GM23248 (cell line): Measurements from ENCODE around the gene LRMDA.

Experiments
- EZH2 ChIP-seq: fragments of 200-600 bp; sonication (generic); IDR thresholded peaks from 2 replicates; pipeline ENCODE4 v1.6.1; 2018; ENCODE audit warnings: antibody characterized with exemption, mild to moderate bottlenecking; ENCODE audit not compliant: insufficient read depth, poor library complexity, severe bottlenecking
- EZH2phosphoT487 ChIP-seq: fragments of 200-600 bp; sonication (generic); IDR thresholded peaks from 2 replicates; pipeline ENCODE4 v1.6.1; 2018; ENCODE audit warnings: antibody characterized with exemption, moderate library complexity, mild to moderate bottlenecking, low read depth; ENCODE audit not compliant: insufficient read depth

GRCh38 chr10:75857269-75857846, 425.9 kb downstream of the LRMDA start:
- no peak for TF ChIP-seq EZH2
- TF ChIP-seq EZH2phosphoT487 = no peak
